Glutamatergic neuron (in vitro differentiated cells): ENCODE data around the gene SMIM32. TPM values are rescaled to one million over a fixed set of nuclear protein-coding genes. Genes with fewer than 3 reads are reported as not detected.

Experiments
- DNase-seq: peaks from one replicate; pipeline ENCODE4 v3.0.0; 2022
- H3K27ac Mint-ChIP-seq: one replicate; pipeline ENCODE4 v1.8.0; 2020; ENCODE audit warnings: mild to moderate bottlenecking, mixed read lengths, inconsistent platforms; ENCODE audit not compliant: unreplicated experiment
- H3K27me3 Mint-ChIP-seq: one replicate; pipeline ENCODE4 v1.8.0; 2020; ENCODE audit warnings: mild to moderate bottlenecking, moderate library complexity, mixed read lengths, inconsistent platforms; ENCODE audit not compliant: unreplicated experiment
- H3K36me3 Mint-ChIP-seq: one replicate; pipeline ENCODE4 v1.8.0; 2020; ENCODE audit warnings: mild to moderate bottlenecking, mixed read lengths, inconsistent platforms; ENCODE audit not compliant: unreplicated experiment
- H3K4me1 Mint-ChIP-seq: one replicate; pipeline ENCODE4 v1.8.0; 2020; ENCODE audit warnings: mild to moderate bottlenecking, low read depth, mixed read lengths, inconsistent platforms; ENCODE audit not compliant: unreplicated experiment
- H3K4me3 Mint-ChIP-seq: one replicate; pipeline ENCODE4 v1.8.0; 2020; ENCODE audit warnings: mild to moderate bottlenecking, mixed read lengths, inconsistent platforms; ENCODE audit not compliant: unreplicated experiment
- H3K9me3 Mint-ChIP-seq: one replicate; pipeline ENCODE4 v1.8.0; 2020; ENCODE audit warnings: mild to moderate bottlenecking, moderate library complexity, mixed read lengths, inconsistent platforms; ENCODE audit not compliant: unreplicated experiment
- CTCF ChIP-seq: fragments of 200-600 bp; sonication (generic); IDR thresholded peaks from one replicate; pipeline ENCODE4 v1.5.0; 2021; ENCODE audit not compliant: partially characterized antibody, unreplicated experiment
- total RNA-seq: library from RNA; stranded (reverse); fragmentation: NEBNext Ultra II Directional; extraction: Animal tissue kit (Norgen Biotek cat#: 25700); gene quantifications from one replicate; pipeline ENCODE4 v1.2.1, GENCODE V29; 2021; ENCODE audit not compliant: unreplicated experiment

SMIM32 gene
- total RNA-seq, 1 donor from 2014 or later, result not detected

DNA sequence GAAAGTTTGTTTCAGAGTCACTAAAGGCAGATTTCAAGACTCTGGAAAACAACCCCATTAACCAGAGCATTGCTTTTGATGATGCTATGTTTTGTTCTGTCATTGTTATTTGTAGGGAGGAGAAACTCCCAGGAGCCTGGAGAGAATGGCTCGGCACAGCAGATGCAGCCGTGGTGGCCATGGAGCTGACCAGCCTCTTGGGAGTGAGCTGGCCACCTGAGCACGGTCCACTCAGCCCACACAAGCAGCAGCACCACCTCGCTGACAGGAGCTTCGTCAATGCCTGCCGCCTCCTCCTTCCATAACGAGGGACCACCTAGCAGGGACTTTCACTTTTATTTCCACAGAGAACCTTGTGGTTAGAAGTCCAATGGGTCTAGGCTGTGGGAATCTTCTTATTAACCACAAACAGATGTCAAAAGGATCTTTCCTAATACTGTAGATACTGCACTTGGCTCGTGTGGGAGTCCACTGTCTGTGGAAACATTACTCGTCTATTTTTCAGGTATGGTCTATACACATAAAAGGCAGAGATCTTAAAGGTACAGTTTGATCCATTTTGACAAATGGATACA, 21.0 kb upstream of the SMIM32 start:
- TF ChIP-seq CTCF, result no peak
- Mint-ChIP-seq H3K9me3 (peaks cover 6% of the 10 kb centered on the region), H3K4me3 (no peak overlapping the region), H3K27me3 (peaks cover 4% of the 10 kb centered on the region), H3K36me3 (no peaks in the 10 kb centered on the region), H3K27ac (no peak overlapping the region), H3K4me1 (peaks cover 13% of the 10 kb centered on the region)
- DNase-seq, result no peak

DNA sequence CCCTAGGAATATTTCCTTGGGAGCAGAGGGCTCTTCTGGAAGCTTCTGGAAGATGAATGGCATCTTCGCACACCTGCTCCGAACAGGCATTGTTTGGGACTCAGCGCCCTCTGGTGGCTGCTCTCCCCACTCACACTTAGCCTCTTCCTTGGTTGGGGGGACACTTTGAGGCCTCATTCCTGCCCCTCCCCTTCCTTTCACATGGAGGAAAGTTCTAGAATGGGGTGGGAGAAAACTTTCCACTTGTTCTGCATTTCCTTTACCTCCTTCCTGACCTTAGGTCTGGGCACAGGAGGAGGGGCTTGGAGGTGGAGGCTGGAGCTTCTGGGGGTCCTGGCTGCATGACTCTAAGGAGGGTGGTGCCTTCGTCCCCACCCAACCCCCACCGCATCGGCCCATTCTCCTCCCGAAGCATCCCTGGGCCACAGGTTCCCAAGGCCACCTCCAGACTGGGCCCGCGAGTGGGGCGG, 19.3 kb upstream of the SMIM32 start:
- peaks cover 13% of the 10 kb centered on the region for H3K4me1 Mint-ChIP-seq
- no peaks in the 10 kb centered on the region for H3K36me3 Mint-ChIP-seq
- H3K27me3 Mint-ChIP-seq, result peaks cover 4% of the 10 kb centered on the region
- TF ChIP-seq CTCF, result peak; percentile 88
- H3K4me3 Mint-ChIP-seq, result no peak overlapping the region
- H3K27ac Mint-ChIP-seq, result no peak overlapping the region
- peak; percentile 74 for DNase-seq
- H3K9me3 Mint-ChIP-seq, result peaks cover 6% of the 10 kb centered on the region

DNA sequence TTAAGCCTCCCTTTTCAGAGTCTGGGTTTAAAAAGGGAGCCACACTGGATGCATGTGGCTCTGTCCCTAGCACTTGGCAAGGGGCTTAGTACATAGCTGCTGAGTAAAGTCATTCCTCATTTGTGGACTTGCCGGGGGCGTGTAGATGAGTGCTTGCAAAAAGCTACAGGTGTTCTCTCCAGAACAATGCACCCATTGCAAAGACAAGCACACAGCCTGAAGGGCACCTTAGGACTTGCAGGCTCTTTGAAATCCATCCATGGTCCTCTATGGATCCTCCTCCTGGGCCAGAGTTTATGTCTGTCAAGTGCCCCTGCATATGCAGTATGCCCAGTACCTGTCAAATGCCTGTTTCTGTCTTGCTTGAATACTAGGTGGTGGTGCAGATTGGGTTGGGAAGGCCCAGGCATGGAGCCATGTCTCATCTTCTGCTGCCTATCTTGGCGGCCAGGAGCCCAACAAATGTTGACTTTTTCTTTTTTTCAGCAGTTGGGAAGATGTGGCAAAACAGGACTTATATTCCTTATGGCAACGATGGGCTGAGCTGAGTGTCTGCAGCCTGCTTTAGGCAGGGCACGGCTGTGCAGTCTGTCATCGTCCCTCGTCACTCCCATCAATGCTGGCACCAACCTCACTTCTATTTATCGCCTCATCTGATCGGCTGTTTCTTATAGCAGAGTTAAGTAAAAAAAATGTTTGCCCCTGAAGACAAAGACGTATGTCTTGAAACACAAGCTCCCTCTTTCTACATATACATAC, 18.5 kb upstream of the SMIM32 start:
- Mint-ChIP-seq H3K27ac (no peak overlapping the region), H3K4me3 (no peak overlapping the region), H3K27me3 (peaks cover 7% of the 10 kb centered on the region), H3K36me3 (peaks cover under 1% of the 10 kb centered on the region), H3K4me1 (peaks cover 13% of the 10 kb centered on the region), H3K9me3 (peaks cover 6% of the 10 kb centered on the region)
- no peak for TF ChIP-seq CTCF
- no peak for DNase-seq

GRCh38 chr5:136210259-136210658, 17.3 kb upstream of the SMIM32 start:
- no peak for DNase-seq
- peaks cover 6% of the 10 kb centered on the region for H3K27me3 Mint-ChIP-seq
- no peak overlapping the region for H3K27ac Mint-ChIP-seq

More at GRCh38 chr5:136210259-136210658, 17.3 kb upstream of the SMIM32 start:
- no peak for TF ChIP-seq CTCF
- peaks cover 16% of the 10 kb centered on the region for H3K4me1 Mint-ChIP-seq
- no peak overlapping the region for H3K4me3 Mint-ChIP-seq
- peaks cover 3% of the 10 kb centered on the region for H3K36me3 Mint-ChIP-seq
- H3K9me3 Mint-ChIP-seq, result peaks cover 6% of the 10 kb centered on the region
